IgD-negative memory B cell (primary cell): Measurements from ENCODE around the gene PDZK1. TPM values are rescaled to one million over a fixed set of nuclear protein-coding genes. Genes with fewer than 3 reads are reported as not detected.
"Not testable (repeated sequence)": the region's sequence is repeated elsewhere in the genome, so short reads cannot be mapped to it uniquely, and the experiment has no call there.

Experiments
- H3K27ac Mint-ChIP-seq, 3 donors: one replicate each; pipeline ENCODE4 v1.8.0; 2020 to 2022; ENCODE audit warnings: mild to moderate bottlenecking in 3 of 3, mixed read lengths in 3 of 3, moderate library complexity in 1 of 3
- H3K27me3 Mint-ChIP-seq: one replicate; pipeline ENCODE4 v1.8.0; 2021; ENCODE audit warnings: mixed read lengths
- H3K36me3 Mint-ChIP-seq: one replicate; pipeline ENCODE4 v1.8.0; 2020; ENCODE audit warnings: mild to moderate bottlenecking, mixed read lengths
- H3K4me1 Mint-ChIP-seq, 3 donors: one replicate each; pipeline ENCODE4 v1.8.0; 2020 to 2022; ENCODE audit warnings: mixed read lengths in 3 of 3, mild to moderate bottlenecking in 1 of 3
- H3K4me3 Mint-ChIP-seq, 4 donors: one replicate each; pipeline ENCODE4 v1.8.0; 2020 to 2022; ENCODE audit warnings: mild to moderate bottlenecking in 4 of 4, mixed read lengths in 4 of 4, moderate library complexity in 3 of 4
- H3K9me3 Mint-ChIP-seq, 3 donors: one replicate each; pipeline ENCODE4 v1.8.0; 2020 to 2021; ENCODE audit warnings: mixed read lengths in 3 of 3, mild to moderate bottlenecking in 1 of 3
- polyA plus RNA-seq: library from polyadenylated mRNA; unstranded; fragments of 300-500 nt; fragmentation: Illumina TruSeq; gene quantifications from one replicate; pipeline ENCODE4 v1.2.3, GENCODE V29; 2021

Gene PDZK1
- polyA plus RNA-seq: 0.30 TPM

DNA sequence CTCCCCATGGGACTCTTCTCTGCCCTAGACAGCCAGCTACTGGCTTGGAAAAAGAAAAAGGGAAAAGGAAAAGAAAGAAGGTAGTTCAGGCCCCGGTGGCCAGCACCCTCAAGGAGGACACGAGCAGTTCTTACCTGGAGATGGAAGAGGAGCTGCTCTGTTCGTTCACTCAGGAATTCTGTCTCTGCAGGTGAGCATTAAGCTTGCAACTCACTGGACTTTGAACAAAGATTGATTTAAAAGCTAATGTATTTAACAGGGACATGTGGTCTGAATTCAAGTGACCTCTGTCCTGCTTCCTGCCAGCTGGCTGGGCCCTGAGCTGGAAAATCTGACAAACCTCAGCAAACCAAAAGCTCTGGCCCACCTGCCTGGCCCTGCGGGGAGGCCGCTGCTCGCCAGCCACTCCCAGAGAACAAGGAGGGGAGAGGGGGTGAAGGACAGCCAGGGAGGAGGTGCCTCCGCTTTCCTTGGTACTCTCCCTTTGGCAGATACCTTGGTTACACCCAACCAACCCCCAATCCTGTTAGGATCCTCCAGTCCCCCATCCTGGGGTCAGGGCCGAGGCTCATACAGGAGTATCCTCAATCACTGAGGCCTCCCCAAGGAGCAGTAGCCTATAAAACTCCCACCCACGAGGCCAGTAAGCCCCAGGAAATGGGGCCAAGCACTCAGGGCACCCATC is at the start of gene PDZK1:
Gene PDZK1, minus strand, starts transcription at position 186 of the 685 bp plus-strand sequence. CDS start 19,347 bp downstream, outside the sequence.
- peaks cover 0 to 8% (median 2%) of the 10 kb centered on the region in 3 donors for H3K4me1 Mint-ChIP-seq
- no peak within 1 kb of the TSS for H3K4me3 Mint-ChIP-seq
- H3K36me3 Mint-ChIP-seq: peaks cover 2% of the 10 kb centered on the region
- H3K9me3 Mint-ChIP-seq: peaks cover 0 to 3% (median 2%) of the 10 kb centered on the region in 3 donors
- no peak within 1 kb of the TSS for H3K27ac Mint-ChIP-seq
- H3K27me3 Mint-ChIP-seq: peaks cover 3% of the 10 kb centered on the region

GRCh38 chr1:145751491-145752037 is 44.4 kb upstream of the PDZK1 start:
- Mint-ChIP-seq H3K27ac (peak overlapping the region in 1 of 3 donors; percentile 57), H3K36me3 (peaks cover 5% of the 10 kb centered on the region), H3K9me3 (no peaks in the 10 kb centered on the region), H3K27me3 (no peaks in the 10 kb centered on the region), H3K4me3 (no peak overlapping the region), H3K4me1 (peaks cover 0 to 3% (median 0%) of the 10 kb centered on the region in 3 donors)

GRCh38 chr1:145750426-145750825 is 43.3 kb upstream of the PDZK1 start:
- peaks cover 0 to 3% (median 0%) of the 10 kb centered on the region in 3 donors for H3K4me1 Mint-ChIP-seq
- H3K9me3 Mint-ChIP-seq: no peaks in the 10 kb centered on the region
- H3K27ac Mint-ChIP-seq: no peak overlapping the region
- H3K27me3 Mint-ChIP-seq: no peaks in the 10 kb centered on the region
- peaks cover 3% of the 10 kb centered on the region for H3K36me3 Mint-ChIP-seq
- H3K4me3 Mint-ChIP-seq: no peak overlapping the region

GRCh38 chr1:145747398-145748247 is 40.5 kb upstream of the PDZK1 start:
- Mint-ChIP-seq H3K4me1 (peaks cover 0 to 3% (median 0%) of the 10 kb centered on the region in 3 donors), H3K27me3 (no peaks in the 10 kb centered on the region), H3K27ac (peak overlapping the region in 1 of 3 donors; percentile 9), H3K4me3 (no peak overlapping the region), H3K36me3 (peaks cover 5% of the 10 kb centered on the region), H3K9me3 (no peaks in the 10 kb centered on the region)

DNA sequence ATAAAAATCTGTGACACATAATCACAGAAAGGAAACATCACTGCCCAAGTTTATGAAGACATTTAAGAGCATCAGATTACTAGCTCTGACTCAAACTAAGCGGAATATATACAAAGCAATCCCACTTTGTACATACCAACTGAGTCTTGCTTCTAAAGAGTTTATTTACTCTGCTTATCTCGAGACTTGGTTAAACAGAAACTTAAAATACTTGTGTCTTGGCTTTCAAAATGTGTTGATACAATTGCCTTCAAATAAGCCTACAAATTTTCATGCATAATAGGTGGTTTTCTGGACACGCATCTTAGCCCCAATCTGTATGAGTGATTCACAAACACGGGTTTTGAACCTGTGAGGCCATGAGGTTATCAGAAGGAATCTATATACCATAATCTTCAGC is 33.1 kb upstream of the PDZK1 start:
- H3K27me3 Mint-ChIP-seq: no peaks in the 10 kb centered on the region
- H3K36me3 Mint-ChIP-seq: peaks cover 9% of the 10 kb centered on the region
- no peak overlapping the region for H3K4me3 Mint-ChIP-seq
- H3K4me1 Mint-ChIP-seq: no peaks in the 10 kb centered on the region
- H3K9me3 Mint-ChIP-seq: no peaks in the 10 kb centered on the region
- no peak overlapping the region for H3K27ac Mint-ChIP-seq

- Mint-ChIP-seq H3K27ac (no peak overlapping the region), H3K9me3 (no peaks in the 10 kb centered on the region), H3K36me3 (peaks cover 4% of the 10 kb centered on the region), H3K27me3 (no peaks in the 10 kb centered on the region), H3K4me1 (peaks cover 0 to 2% (median 0%) of the 10 kb centered on the region in 3 donors), H3K4me3 (no peak overlapping the region)
Observed at GRCh38 chr1:145736191-145736590, 29.0 kb upstream of the PDZK1 start.

- no peak overlapping the region for H3K27ac Mint-ChIP-seq
- peaks cover 4% of the 10 kb centered on the region for H3K36me3 Mint-ChIP-seq
- no peaks in the 10 kb centered on the region for H3K27me3 Mint-ChIP-seq
- no peaks in the 10 kb centered on the region for H3K9me3 Mint-ChIP-seq
- no peak overlapping the region for H3K4me3 Mint-ChIP-seq
- H3K4me1 Mint-ChIP-seq: peaks cover 0 to 2% (median 0%) of the 10 kb centered on the region in 3 donors
Observed at GRCh38 chr1:145730900-145731299, 23.7 kb upstream of the PDZK1 start.

DNA sequence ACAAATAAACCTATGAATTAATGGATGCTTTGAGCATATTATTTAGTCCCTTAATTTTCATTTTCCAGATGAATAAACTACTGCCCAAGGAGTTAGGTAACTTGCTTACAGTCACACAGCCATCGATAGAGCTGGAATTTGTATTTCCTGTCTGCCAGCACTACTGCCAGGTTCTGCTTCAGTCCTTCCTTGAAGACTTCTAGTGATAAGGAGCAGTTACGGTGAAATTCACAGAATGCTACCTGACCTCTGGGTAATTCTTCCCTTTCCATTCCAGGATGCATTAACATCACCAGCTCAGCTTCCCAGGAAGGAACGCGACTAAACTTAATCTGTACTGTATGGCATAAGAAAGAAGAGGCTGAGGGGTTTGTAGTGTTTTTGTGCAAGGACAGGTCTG is 23.3 kb upstream of the PDZK1 start:
- H3K9me3 Mint-ChIP-seq: no peaks in the 10 kb centered on the region
- H3K4me1 Mint-ChIP-seq: peaks cover 0 to 2% (median 0%) of the 10 kb centered on the region in 3 donors
- no peak overlapping the region for H3K27ac Mint-ChIP-seq
- H3K4me3 Mint-ChIP-seq: no peak overlapping the region
- peaks cover 4% of the 10 kb centered on the region for H3K36me3 Mint-ChIP-seq
- H3K27me3 Mint-ChIP-seq: no peaks in the 10 kb centered on the region

- no peak overlapping the region for H3K27ac Mint-ChIP-seq
- peaks cover 4% of the 10 kb centered on the region for H3K36me3 Mint-ChIP-seq
Observed at GRCh38 chr1:145729666-145730436, 22.7 kb upstream of the PDZK1 start.

GRCh38 chr1:145729196-145729595 is 22.0 kb upstream of the PDZK1 start:
- Mint-ChIP-seq H3K9me3 (no peaks in the 10 kb centered on the region), H3K4me3 (no peak overlapping the region), H3K27ac (no peak overlapping the region), H3K27me3 (no peaks in the 10 kb centered on the region), H3K36me3 (peaks cover 4% of the 10 kb centered on the region), H3K4me1 (peaks cover 0 to 1% (median 0%) of the 10 kb centered on the region in 3 donors)

More at GRCh38 chr1:145729666-145730436, 22.7 kb upstream of the PDZK1 start:
- Mint-ChIP-seq H3K4me1 (peaks cover 0 to 2% (median 0%) of the 10 kb centered on the region in 3 donors), H3K4me3 (no peak overlapping the region), H3K27me3 (no peaks in the 10 kb centered on the region), H3K9me3 (no peaks in the 10 kb centered on the region)

- H3K9me3 Mint-ChIP-seq, H3K27me3 Mint-ChIP-seq, H3K27ac Mint-ChIP-seq, H3K36me3 Mint-ChIP-seq, H3K4me3 Mint-ChIP-seq, H3K4me1 Mint-ChIP-seq: not testable (repeated sequence)
Observed at GRCh38 chr1:145726193-145726592, 19.0 kb upstream of the PDZK1 start.

- H3K27me3 Mint-ChIP-seq: peaks cover 10% of the 10 kb centered on the region
- peaks cover 0 to 8% (median 7%) of the 10 kb centered on the region in 3 donors for H3K4me1 Mint-ChIP-seq
- no peaks in the 10 kb centered on the region for H3K9me3 Mint-ChIP-seq
- H3K4me3 Mint-ChIP-seq: peak overlapping the region in 3 of 4 donors; percentile 65 to 85 (median 79)
- no peaks in the 10 kb centered on the region for H3K36me3 Mint-ChIP-seq
- H3K27ac Mint-ChIP-seq: peak overlapping the region in 1 of 3 donors; percentile 16
Observed at GRCh38 chr1:145720878-145721671, 13.9 kb upstream of the PDZK1 start.

GRCh38 chr1:145720556-145720877 is 13.3 kb upstream of the PDZK1 start:
- no peaks in the 10 kb centered on the region for H3K9me3 Mint-ChIP-seq
- H3K36me3 Mint-ChIP-seq: no peaks in the 10 kb centered on the region
- peak overlapping the region in 1 of 3 donors; percentile 10 for H3K27ac Mint-ChIP-seq
- peaks cover 10% of the 10 kb centered on the region for H3K27me3 Mint-ChIP-seq
- H3K4me3 Mint-ChIP-seq: peak overlapping the region in 2 of 4 donors; percentile 84 to 85
- H3K4me1 Mint-ChIP-seq: peaks cover 0 to 8% (median 7%) of the 10 kb centered on the region in 3 donors
